Dermis blood vessel endothelial cell (primary cell): Measurements from ENCODE around the gene NRN1L. TPM values are rescaled to one million over a fixed set of nuclear protein-coding genes. Genes with fewer than 3 reads are reported as not detected.
"Not testable (repeated sequence)": the region's sequence is repeated elsewhere in the genome, so short reads cannot be mapped to it uniquely, and the experiment has no call there.

ENCODE experiments used
- DNase-seq: peaks from one replicate; pipeline ENCODE4 v3.0.0; 2010
- total RNA-seq: library from RNA; depleted of rRNA; stranded (reverse); fragments of >200 nt; gene quantifications from 2 replicates; pipeline ENCODE4 v1.2.3, GENCODE V29; 2014

The NRN1L gene
- total RNA-seq, 1 donor from 2014 or later, result 0.51 TPM

DNA sequence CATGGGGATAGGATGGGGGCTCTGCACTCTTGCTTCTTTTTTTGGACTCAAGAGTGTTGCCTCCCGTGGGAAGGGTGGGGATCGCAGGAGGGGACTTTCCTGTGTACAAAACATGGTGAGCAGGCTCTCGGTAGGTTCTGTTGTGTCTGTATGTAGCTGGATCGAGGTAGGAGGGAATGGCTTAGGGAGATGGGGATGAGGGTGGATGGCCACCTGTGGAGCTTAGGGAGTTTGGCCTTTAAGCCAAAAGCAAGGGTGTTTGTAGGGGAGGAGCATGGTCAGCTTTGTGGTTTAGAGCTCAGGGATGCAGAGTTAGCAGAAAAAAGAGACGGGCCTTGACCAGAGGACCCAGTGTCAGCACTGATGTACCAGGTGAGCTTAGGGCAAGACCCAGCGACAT is 22.8 kb upstream of the NRN1L start:
- no peak for DNase-seq

DNA sequence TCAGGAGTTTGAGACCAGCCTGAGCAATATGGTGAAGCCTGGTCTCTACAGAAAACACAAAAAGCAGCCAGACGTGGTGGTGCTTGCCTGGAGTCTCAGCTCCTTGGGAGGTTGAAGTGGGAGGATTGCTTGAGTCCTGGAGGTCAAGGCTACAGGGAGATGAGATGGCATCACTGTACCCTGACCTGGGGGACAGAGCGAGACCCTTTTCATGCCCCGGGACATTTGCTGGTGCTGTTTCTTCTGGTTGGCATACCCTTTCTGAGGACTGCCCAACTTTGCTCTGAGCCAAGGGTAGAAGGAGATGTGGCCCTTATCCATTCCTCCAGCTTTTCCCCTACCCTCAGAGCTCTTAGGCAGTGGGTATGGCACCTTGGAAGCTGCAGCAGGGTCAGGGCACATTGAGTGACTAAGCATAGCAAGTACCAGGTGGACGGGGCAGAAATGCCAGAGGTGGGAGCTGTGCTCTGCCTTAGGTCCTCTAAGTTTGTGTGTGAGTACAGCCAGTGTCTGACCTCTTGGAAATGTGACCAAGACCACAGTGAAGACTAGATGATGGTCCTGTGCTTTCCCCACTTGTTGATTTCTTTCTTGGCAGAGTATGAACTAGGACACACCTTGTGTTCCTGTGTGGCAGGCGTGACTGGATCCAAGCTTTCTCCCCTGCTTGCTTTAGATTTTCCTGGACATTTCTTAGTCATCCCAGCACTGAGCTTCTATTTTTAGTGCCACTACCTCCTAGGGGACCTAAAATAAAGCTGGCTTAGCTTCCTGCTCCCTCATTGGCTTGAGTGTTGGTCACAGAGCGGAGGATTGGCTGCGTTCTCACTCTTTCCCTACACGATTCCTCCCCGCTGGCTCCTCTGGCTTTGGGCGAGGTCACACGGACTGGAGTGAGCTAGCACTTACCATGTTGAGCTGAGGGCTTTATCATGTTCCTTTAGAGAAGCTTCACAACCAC is 21.8 kb upstream of the NRN1L start:
- peak; percentile 68 for DNase-seq

DNA sequence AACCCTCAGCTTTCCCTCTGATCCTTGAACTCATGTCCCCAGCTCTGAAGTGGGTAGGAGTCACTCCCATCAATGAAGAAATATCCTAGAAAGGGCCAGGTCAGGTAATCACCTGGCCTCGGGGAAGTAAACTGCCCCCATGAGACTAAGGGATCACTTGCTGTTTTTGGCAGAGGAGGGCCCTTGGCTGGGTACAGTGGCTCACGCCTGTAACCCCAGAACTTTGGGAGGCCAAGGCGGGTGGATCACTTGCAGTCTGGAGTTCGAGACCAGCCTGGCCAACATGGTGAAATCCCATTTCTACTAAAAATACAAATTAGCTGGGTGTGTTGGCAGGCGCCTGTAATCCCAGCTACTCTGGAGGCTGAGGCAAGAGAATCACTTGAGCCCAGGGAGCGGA is 20.6 kb upstream of the NRN1L start:
- not testable (repeated sequence) for DNase-seq

DNA sequence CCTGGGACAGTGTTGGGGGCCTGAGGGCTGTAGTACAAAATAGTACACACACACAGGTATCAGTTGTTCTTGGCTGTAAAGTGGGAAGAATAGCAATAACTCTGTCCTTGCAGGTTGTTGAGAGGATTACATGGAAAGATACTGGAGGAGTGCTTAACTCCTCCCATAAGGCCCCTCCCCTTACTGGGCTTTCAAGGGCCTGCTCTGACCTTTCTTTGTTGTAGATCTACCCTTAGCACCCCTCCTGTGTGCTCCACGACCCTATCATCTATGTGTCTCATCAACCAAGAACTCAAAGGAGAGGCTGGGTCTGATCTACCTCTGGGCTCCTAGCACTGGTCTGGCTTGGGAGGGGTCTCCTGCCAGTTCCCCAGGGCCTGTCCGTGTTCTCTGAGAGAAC is 20.1 kb upstream of the NRN1L start:
- no peak for DNase-seq

DNA sequence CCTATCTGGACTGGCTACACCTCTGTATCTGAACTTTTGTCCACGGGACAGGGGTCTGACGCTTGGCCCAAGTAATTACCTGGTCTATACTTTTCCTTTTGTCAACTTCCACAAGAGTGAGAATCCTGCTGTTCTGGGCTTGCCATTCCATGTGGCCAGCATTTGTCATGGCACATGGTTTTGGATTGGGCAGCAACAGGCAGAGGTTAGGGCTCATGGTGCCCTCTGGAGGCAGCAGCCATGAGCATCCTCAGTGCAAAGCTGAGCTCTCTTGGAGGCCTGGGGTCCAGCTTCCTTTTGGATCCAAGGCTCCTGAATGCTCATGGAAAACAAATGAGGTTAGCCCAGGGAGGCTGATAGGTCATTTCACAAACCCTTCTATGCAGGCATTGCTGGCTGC is 19.4 kb upstream of the NRN1L start:
- peak; percentile 68 for DNase-seq

DNA sequence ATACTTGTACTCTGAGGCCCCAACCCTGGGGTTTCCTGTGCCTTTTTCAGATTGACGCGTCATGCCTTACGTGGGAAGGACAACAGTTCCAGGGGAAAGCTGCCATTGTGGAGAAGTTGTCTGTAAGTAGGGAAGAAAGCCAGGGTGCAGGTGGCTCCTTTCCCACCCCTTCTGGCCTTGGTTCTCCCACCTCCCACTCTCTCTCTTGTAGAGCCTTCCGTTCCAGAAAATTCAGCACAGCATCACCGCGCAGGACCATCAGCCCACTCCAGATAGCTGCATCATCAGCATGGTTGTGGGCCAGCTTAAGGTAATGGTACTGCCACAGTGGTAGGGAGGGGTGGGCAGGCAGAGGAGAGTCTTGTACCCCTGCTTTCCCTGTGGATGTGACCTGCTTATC is 16.4 kb upstream of the NRN1L start:
- no peak for DNase-seq

DNA sequence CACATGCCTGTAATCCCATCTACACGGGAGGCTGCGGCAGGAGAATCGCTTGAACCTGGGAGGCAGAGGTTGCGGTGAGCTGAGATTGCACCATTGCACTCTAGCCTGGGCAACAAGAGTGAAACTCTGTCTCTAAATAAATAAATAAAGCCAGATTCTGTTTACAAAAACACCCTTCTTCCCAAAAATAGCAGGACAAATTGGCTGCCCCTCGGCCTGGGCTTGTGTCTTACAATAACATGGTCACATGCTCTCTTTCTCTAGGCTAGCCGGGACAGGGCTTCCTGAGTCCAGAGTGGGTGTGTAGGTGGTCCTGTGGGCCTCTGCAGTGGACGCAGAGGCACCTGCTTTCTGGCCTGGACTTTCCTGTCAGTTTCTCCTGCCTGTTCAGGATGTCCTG is 15.0 kb upstream of the NRN1L start:
- no peak for DNase-seq

DNA sequence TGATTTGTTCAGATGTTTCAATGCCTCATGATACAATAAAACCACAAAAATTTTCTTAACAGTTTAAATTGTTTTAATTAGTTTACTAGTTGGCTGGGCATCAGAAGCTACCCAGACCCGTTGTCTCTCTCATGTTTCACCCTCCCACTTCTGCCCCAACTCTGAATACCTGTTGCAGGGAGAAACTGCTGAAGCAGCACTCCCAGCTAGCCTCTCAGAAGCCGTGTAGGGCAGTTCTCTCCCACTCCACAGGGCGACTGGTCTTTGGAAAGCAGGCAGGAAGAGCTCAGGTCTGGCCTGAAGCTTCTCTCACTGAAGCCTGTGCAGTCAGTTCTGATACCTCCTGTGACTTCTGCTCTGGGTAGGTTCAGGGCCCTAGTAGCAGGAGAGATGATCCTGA is 13.4 kb upstream of the NRN1L start:
- DNase-seq, result no peak

DNA sequence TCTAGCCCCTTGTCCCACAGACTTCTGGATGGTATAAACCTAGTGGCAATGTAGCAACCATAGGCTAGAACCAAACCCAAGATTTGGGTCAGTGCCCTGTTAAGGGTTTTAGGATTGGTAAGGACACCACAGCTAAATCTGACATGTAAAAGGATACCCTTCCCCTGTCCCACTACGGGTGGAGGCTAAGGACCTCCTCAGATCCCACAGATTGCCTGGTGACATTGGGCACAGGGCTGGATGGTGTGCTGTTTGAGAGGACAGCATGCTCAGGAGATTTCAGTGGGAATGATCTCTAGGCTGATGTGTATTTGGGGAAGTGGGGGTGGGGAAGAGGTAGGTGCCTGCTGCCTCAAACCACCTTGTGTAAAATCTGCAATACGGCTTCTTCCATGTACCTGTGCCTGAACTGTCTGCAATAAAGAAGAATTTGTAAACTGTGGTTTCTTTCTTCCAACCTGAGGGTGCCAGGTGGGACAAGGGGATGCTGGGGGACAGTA is 12.5 kb upstream of the NRN1L start:
- DNase-seq, result no peak

DNA sequence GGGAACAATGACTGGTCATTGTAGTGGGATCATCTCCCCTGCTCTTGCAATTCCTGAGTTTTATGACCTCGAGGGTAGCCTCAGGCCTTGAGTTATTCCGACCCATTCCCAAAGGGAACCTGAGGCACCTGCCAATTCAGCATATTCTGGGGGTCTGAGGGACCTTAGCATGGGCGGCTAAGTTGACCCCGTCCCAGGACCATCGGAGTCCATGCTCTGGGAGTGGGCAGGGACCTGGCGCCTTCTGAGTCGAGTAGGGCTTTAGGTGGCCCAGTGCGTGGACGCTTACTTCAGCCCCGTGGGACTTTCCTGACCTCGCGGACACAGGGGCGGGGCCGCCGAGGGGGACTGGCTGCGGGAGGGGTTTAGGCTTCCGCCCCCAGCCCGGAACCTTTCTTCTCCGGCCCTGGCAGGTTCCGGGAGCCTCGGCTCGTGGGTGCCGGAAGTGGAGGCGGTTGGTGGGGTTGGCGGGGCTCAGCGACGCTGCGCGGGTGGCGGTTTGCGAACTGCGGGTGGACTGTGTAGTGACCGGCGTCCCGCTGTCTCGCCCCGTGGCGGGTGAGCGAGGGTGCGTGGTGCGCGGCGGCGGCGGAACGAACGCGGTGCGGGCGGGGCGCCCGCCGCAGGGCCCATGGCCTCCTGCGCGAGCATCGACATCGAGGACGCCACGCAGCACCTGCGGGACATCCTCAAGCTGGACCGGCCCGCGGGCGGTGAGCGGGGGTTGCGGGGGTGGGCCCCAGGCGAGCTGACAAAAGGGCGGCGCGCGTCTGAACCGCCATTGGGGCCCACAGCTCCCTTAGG is 11.9 kb upstream of the NRN1L start, which contains the start of gene EDC4:
Gene EDC4 (plus strand): TSS at position 422 of the 804 bp plus-strand sequence. CDS start 210 bp downstream, at position 632.
- DNase-seq, result peak; percentile 86

DNA sequence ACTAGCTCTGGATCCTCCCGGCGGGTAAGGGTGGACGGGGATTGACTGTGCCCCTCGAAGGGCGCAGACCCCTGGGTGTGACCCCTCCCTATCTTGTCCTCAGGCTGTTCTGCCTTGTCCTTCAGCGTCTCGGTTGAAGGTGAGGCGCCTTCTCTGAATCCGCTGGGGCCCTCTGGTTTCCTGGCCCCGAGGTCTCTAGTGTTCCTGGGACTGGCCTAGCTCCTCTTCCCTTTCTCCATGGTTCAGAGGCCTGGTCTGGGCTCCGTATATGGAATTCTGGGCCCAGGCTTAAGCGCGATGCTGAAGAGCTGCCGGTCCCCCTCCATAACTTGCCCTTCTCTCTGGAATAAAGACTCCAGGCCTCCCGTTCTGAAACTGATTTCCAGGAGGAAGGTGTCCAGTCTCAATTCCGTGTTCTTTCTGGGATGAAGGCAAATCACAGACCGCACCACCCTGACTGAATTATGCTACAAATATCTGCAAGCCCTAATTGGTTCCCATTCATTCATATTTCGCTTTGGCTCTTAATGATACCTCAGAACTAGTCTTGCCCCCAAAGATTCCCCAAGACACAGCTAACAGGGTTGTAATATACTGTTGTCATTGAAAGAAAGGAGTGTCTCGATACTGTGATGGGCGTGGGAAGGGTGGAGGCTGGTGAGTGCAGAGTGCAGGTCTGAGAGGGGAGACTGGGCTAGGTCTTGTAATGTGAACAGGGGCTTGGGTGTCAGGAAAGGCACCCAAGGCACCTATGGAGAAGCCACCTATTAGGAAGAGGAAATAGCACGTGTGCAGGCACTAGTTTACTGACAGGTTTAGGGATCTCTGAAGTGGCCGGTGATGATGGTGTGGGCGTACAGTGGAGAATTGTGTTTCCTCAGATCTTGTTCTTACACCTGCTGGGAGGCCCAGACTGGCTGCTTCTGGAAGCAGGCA is 11.0 kb upstream of the NRN1L start:
- DNase-seq, result peak; percentile 23

DNA sequence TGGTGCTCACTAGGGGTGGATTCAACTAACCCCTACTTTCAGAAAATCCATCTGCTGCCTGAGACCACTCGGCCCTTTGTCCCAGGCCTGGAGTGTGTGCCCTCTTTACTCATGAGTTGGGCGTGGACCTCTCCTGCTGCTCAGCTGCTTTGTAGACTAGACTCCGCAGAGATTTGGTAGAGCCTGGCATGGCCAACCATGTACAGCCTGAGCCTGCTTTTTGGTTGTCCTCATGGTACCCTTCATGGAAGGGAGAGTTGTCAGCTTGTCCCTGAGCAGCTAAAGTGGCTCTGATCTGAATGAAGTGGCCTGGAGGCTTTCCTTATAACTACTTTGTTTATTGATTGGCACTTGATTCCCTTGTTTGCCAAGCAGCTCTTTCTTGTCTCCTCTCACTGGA is 10.3 kb upstream of the NRN1L start:
- DNase-seq, result no peak

DNA sequence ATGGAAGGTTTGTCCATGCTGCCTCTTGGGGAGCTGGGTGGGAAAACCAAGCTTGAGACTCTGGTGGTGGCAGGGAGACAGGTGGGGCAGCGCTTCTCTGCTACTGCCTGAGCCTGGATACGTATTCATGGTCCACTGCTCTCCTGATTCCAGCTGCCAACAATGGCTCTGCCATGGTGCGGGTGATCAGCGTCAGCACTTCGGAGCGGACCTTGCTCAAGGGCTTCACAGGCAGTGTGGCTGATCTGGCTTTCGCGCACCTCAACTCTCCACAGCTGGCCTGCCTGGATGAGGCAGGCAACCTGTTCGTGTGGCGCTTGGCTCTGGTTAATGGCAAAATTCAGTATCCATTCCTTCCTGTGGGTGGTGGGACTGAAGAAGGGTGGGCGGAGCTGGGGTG is 7.6 kb upstream of the NRN1L start:
- DNase-seq, result no peak

DNA sequence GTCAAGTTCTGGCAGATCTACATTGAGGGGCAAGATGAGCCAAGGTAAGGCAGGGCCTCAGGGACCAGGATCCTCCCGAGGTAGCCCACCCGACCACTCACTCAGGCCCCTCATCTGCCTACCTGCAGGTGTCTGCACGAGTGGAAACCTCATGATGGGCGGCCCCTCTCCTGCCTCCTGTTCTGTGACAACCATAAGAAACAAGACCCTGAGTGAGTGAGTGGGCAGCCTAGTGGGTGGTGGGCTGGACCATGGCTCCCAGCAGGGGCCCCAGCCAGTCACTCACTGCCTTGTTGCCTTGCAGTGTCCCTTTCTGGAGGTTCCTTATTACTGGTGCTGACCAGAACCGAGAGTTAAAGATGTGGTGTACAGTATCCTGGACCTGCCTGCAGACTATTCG is 6.5 kb upstream of the NRN1L start:
- DNase-seq, result no peak

DNA sequence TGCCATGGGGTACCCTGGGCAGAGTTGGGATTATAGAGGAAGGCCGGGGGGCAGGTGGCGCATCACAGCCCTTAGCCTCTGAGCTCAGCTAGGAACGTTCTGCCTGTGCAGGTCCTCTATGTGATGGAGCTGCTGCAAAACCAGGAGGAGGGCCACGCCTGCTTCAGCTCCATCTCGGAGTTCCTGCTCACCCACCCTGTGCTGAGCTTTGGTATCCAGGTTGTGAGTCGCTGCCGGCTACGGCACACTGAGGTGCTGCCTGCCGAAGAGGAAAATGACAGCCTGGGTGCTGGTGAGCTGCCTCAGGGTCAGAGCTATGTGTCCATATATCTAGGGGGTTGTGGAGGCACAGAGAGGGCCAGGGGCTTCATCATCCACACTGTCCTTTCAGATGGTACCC is 5.8 kb upstream of the NRN1L start:
- no peak for DNase-seq

DNA sequence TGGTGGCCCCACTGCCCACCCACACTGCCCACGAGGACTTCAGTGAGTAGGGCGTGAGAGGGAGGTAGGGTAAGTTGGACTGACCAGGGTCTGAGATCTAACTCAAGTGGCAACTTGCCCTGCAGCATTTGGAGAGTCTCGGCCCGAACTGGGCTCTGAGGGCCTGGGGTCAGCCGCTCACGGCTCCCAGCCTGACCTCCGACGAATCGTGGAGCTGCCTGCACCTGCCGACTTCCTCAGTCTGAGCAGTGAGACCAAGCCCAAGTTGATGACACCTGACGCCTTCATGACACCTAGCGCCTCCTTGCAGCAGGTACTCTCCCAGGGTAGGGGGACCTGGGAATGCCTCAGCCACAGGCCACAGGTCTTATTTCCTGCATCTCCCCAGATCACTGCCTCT is 5.2 kb upstream of the NRN1L start:
- no peak for DNase-seq

DNA sequence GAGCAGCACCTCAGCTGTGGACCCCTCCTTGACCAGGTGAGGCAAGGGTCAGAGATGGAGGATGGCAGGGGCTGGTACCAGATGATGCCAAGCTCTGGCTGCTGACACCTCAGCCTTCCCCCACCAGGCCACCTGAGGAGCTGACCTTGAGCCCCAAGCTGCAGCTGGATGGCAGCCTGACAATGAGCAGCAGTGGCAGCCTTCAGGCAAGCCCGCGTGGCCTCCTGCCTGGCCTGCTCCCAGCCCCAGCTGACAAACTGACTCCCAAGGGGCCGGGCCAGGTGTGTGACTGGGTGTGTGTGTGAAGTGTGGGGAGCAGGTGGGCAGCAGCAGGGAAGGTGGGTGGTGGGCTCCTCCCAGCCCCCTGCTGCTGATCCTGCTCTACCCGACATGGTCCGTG is 4.7 kb upstream of the NRN1L start:
- no peak for DNase-seq

DNA sequence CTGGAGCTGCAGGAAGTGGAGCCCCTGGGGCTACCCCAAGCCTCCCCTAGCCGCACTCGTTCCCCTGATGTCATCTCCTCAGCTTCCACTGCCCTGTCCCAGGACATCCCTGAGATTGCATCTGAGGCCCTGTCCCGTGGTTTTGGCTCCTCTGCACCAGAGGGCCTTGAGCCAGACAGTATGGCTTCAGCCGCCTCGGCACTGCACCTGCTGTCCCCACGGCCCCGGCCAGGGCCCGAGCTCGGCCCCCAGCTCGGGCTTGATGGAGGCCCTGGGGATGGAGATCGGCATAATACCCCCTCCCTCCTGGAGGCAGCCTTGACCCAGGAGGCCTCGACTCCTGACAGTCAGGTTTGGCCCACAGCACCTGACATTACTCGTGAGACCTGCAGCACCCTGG is 4.1 kb upstream of the NRN1L start:
- DNase-seq, result no peak

DNA sequence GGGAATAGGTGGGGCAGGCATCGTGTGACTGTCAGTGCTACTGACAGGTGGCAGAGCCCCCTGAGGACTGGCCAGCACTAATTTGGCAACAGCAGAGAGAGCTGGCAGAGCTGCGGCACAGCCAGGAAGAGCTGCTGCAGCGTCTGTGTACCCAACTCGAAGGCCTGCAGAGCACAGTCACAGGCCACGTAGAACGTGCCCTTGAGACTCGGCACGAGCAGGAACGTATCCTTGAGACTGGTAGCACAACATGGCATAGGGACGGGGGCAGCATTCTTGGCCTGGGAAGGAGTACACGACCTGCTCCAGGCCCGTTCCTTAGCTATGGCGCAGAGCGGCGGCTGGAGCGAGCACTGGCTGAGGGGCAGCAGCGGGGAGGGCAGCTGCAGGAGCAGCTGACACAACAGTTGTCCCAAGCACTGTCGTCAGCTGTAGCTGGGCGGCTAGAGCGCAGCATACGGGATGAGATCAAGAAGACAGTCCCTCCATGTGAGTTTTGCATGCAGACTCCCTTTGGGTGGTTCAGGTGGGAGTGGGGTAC is 3.0 kb upstream of the NRN1L start:
- DNase-seq, result no peak

DNA sequence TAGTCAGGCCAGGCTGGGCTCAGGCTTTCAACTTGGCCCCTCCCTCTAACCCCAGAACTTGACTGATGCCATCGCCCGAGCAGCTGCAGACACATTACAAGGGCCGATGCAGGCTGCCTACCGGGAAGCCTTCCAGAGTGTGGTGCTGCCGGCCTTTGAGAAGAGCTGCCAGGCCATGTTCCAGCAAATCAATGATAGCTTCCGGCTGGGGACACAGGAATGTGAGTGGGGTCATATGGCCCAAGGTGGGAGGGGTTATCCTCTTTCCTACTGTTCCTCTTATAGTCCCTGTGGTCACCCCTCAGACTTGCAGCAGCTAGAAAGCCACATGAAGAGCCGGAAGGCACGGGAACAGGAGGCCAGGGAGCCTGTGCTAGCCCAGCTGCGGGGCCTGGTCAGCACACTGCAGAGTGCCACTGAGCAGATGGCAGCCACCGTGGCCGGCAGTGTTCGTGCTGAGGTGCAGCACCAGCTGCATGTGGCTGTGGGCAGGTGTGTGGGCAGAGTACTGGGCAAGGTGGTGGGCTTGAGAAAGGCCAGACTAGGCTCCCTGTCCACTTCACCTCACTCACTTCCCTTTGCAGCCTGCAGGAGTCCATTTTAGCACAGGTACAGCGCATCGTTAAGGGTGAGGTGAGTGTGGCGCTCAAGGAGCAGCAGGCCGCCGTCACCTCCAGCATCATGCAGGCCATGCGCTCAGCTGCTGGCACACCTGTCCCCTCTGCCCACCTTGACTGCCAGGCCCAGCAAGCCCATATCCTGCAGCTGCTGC is 2.1 kb upstream of the NRN1L start:
- DNase-seq, result peak; percentile 52

DNA sequence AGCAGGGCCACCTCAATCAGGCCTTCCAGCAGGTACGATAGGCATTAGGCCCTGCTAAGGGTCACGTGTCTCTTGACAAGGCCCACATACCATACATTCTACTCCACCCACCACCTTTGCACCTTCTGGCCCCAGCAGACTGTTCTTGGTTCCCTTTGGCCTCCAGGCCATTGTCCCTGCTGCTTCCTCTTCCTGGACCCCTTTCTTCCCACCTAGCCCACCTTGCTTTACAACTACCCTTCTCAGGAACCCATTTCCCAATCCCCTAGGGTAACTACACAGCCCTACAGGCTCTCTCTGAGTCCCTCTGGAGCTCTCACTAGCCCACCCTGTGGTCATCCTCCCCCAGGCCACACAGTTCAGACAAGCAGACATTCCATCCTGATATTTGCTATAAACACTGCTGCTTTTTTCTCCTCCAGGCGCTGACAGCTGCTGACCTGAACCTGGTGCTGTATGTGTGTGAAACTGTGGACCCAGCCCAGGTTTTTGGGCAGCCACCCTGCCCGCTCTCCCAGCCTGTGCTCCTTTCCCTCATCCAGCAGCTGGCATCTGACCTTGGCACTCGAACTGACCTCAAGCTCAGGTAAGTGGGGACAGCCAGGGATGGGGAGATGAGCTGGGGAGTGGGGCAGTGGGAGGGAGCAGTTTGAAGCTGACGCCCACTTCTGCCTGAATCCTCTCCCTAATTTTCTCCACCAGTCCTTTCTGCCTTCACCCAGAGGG is 1.4 kb upstream of the NRN1L start:
- no peak for DNase-seq
